Measurements from ENCODE around the gene PHEX.

Gene PHEX

GRCh38 chrX:22095286-22095685 is 63.2 kb downstream of the PHEX start:
- no peak for TF ChIP-seq CTCF (IDR thresholded peaks at IDR 0.05; ENCODE audit: insufficient read depth, low read length, missing control alignments)
- ChIA-PET POLR2A (no interaction called here), CTCF (interaction anchor here (3.9 kb wide), 1 partner anchor 14 kb away, joined by 19 read pairs; no protein-coding TSS in a partner anchor)
- no peak for DNase-seq (ENCODE audit: low read depth, low spot score)
- H3K4me3 ChIP-seq (ENCODE audit: low read depth, low read length) = no peak overlapping the region

DNA sequence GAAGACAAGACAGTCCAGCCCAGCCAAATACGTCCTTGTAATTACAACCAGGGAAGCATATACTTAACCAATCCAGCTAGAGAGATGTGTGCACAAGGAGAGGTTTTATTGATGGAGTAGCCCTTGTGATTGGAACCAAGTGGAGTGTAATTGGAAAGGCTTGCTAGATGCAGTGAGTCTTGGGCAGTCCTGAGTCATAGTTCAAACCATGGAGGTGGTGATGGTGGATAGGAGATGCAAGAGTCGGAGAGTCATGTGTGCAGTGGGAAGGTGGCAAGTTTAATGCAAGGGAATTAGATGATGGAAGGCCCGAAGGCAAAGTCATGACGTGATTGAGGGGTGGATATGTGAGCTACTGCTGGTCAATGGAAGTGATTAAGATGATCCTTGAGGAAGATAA is 63.7 kb downstream of the PHEX start:
- no peak for TF ChIP-seq CTCF (IDR thresholded peaks at IDR 0.05; ENCODE audit: insufficient read depth, low read length, missing control alignments)
- DNase-seq (ENCODE audit: low read depth, low spot score) = no peak
- H3K4me3 ChIP-seq (ENCODE audit: low read depth, low read length) = no peak overlapping the region
- POLR2A ChIA-PET = no interaction called here
- CTCF ChIA-PET = interaction anchor here (3.9 kb wide), 1 partner anchor 14 kb away, joined by 19 read pairs; no protein-coding TSS in a partner anchor

DNA sequence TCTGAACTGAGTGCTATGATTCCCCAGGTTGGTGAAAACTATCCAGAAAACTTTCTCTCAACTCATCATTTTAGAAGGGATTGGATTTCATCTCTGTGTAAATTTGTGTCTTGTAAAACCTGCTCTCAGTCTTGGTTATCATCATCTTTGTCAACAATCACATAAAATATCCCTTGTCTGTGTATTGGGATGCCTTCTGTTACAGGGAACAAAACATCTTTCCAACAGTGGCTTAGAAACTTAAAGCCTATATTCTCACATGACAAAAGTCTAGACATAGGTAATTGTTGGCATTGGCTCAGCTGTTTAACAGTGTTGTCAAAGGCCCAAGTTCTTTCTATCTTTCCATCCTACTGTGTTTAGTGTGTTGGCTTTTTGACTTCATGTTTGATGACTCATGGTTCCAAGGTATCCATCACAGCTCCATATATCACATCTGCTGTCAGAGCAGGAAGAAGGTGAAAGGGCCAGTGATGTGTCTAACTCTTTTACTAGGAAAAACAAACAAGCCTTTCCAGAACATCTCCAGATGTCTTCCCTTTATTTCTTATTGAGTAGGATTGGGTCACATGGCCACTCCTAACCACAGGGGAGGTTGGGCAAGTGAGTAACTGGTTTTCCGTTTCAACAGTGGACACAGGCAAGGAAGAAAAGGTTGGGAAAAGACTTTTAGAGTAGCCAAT is 65.0 kb downstream of the PHEX start:
- no peak for DNase-seq (ENCODE audit: low read depth, low spot score)
- POLR2A ChIA-PET = interaction anchor here (0.8 kb wide), 1 partner anchor 12 kb away, joined by 3 read pairs; no protein-coding TSS in a partner anchor
- CTCF ChIA-PET = interaction anchor here (1.6 kb wide), 1 partner anchor 16 kb away, joined by 5 read pairs; no protein-coding TSS in a partner anchor
- H3K4me3 ChIP-seq (ENCODE audit: low read depth, low read length) = no peak overlapping the region
- no peak for TF ChIP-seq CTCF (IDR thresholded peaks at IDR 0.05; ENCODE audit: insufficient read depth, low read length, missing control alignments)

- DNase-seq (ENCODE audit: low read depth, low spot score) = no peak
- no peak overlapping the region for H3K4me3 ChIP-seq (ENCODE audit: low read depth, low read length)
- TF ChIP-seq CTCF (IDR thresholded peaks at IDR 0.05; ENCODE audit: insufficient read depth, low read length, missing control alignments) = no peak
- ChIA-PET POLR2A (no interaction called here), CTCF (interaction anchor here (0.8 kb wide), 1 partner anchor 120 kb away, joined by 3 read pairs; no protein-coding TSS in a partner anchor)
Observed at GRCh38 chrX:22105231-22105630, 73.1 kb downstream of the PHEX start.

GRCh38 chrX:22105971-22106370 is 73.8 kb downstream of the PHEX start:
- no peak overlapping the region for H3K4me3 ChIP-seq (ENCODE audit: low read depth, low read length)
- no peak for TF ChIP-seq CTCF (IDR thresholded peaks at IDR 0.05; ENCODE audit: insufficient read depth, low read length, missing control alignments)
- CTCF ChIA-PET = no interaction called here
- DNase-seq (ENCODE audit: low read depth, low spot score) = no peak
- POLR2A ChIA-PET = interaction anchor here (0.6 kb wide), 1 partner anchor 68 kb away, joined by 3 read pairs; no protein-coding TSS in a partner anchor

DNA sequence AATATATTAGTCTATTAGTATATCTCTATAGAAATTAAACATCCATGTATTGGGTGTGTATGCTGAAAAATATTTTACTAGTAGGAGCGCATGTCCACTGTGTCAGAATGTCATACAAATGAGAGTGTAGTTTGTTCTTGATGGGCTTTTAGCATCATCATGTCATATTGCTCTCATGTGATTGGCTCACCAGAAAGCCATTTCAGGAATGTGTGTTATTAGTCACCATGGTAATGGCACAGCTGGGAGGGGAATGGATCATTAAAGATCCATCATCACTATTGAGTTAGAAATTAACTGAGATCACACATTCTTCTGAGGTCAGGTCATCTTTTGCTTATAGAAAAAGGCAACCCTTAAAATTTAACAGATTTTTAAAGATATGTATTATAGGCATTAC is 77.3 kb downstream of the PHEX start:
- ChIA-PET CTCF (interaction anchor here (1.3 kb wide), 2 partner anchors 13 to 28 kb away, joined by 3 read pairs; no protein-coding TSS in a partner anchor), POLR2A (interaction anchor here (1.0 kb wide), 1 partner anchor 12 kb away, joined by 3 read pairs; no protein-coding TSS in a partner anchor)
- TF ChIP-seq CTCF (IDR thresholded peaks at IDR 0.05; ENCODE audit: insufficient read depth, low read length, missing control alignments) = no peak
- DNase-seq (ENCODE audit: low read depth, low spot score) = no peak
- H3K4me3 ChIP-seq (ENCODE audit: low read depth, low read length) = no peak overlapping the region

Data from AG04449 (cell line).